CD14-positive monocyte (primary cell): Measurements from ENCODE around the gene PXMP4. TPM values are rescaled to one million over a fixed set of nuclear protein-coding genes. Genes with fewer than 3 reads are reported as not detected.
A peak's percentile ranks its signal among the peaks of the same experiment; 100 is the strongest.

ENCODE experiments used
- DNase-seq, 3 donors: peaks; one replicate each; pipeline ENCODE4 v3.0.0-alpha.2; 2011 to 2022
- H2AFZ ChIP-seq: 2 replicates; pipeline ENCODE4 v1.6.0; 2012; ENCODE audit warnings: mild to moderate bottlenecking, low read depth, low read length, inconsistent platforms; ENCODE audit not compliant: insufficient read depth, poor library complexity, severe bottlenecking
- H3K27ac ChIP-seq, 2 donors: 1 replicate in 1 of 2; 2 replicates in 1 of 2; pipeline ENCODE4 v1.5.1; 2012 to 2013; ENCODE audit warnings: low read length in 2 of 2, control low read depth in 1 of 2, inconsistent platforms in 1 of 2, low read depth in 1 of 2, mild to moderate bottlenecking in 1 of 2
- H3K27me3 ChIP-seq, 2 donors: one replicate each; pipeline versions ENCODE4 v1.6.0 to v1.6.1; 2011 to 2013; ENCODE audit warnings: low read length in 2 of 2; ENCODE audit not compliant: control insufficient read depth in 2 of 2, insufficient read depth in 2 of 2
- H3K36me3 ChIP-seq, 2 donors: replicated peaks in 1 of 2; 1 replicate in 1 of 2; 2 replicates in 1 of 2; pipeline versions ENCODE4 v1.5.1 to v1.6.1; 2012 to 2013; ENCODE audit warnings: low read length in 2 of 2, control low read depth in 1 of 2, inconsistent platforms in 1 of 2, mild to moderate bottlenecking in 1 of 2; ENCODE audit not compliant: insufficient read depth in 2 of 2, control insufficient read depth in 1 of 2
- H3K4me1 ChIP-seq, 2 donors: 1 replicate in 1 of 2; 2 replicates in 1 of 2; pipeline versions ENCODE4 v1.5.1 to v1.6.1; 2012 to 2013; ENCODE audit warnings: low read length in 2 of 2, control low read depth in 1 of 2, inconsistent platforms in 1 of 2, mild to moderate bottlenecking in 1 of 2, moderate library complexity in 1 of 2; ENCODE audit not compliant: insufficient read depth in 2 of 2, control insufficient read depth in 1 of 2
- H3K4me2 ChIP-seq: replicated peaks from 2 replicates; pipeline ENCODE3; 2012; ENCODE audit warnings: low read length, moderate library complexity, mild to moderate bottlenecking; ENCODE audit not compliant: poor library complexity, severe bottlenecking; ENCODE audit errors: extremely low read depth
- H3K4me3 ChIP-seq, 3 experiments: fragments of 200-600 bp in 1 of 3; sonication (generic) in 1 of 3; replicated peaks in 1 of 3; 1 replicate in 2 of 3; 2 replicates in 1 of 3; pipeline ENCODE4 v1.5.1; 2011 to 2013; ENCODE audit warnings: low read length in 3 of 3, mild to moderate bottlenecking in 3 of 3, control low read depth in 2 of 3, low read depth in 2 of 3, inconsistent platforms in 1 of 3, moderate library complexity in 1 of 3
- H3K79me2 ChIP-seq: 2 replicates; pipeline ENCODE4 v1.6.0; 2012; ENCODE audit warnings: mild to moderate bottlenecking, control low read depth, inconsistent platforms, low read length, moderate library complexity; ENCODE audit not compliant: insufficient read depth
- H3K9ac ChIP-seq: 2 replicates; pipeline ENCODE4 v1.6.0; 2017; ENCODE audit warnings: low read length, mild to moderate bottlenecking; ENCODE audit not compliant: insufficient read depth, poor library complexity, severe bottlenecking
- H3K9me3 ChIP-seq, 2 donors: replicated peaks in 1 of 2; 1 replicate in 1 of 2; 2 replicates in 1 of 2; pipeline versions ENCODE4 v1.5.1 to v1.6.1; 2012 to 2013; ENCODE audit warnings: low read length in 2 of 2, control low read depth in 1 of 2; ENCODE audit not compliant: control insufficient read depth in 1 of 2, insufficient read depth in 1 of 2
- H4K20me1 ChIP-seq: 2 replicates; pipeline ENCODE4 v1.6.0; 2012; ENCODE audit warnings: mild to moderate bottlenecking, low read length, control low read depth, moderate library complexity; ENCODE audit not compliant: insufficient read depth
- H3K27ac Mint-ChIP-seq, 7 donors: one replicate each; pipeline ENCODE4 v1.8.0; 2020; ENCODE audit warnings: mild to moderate bottlenecking in 7 of 7, mixed read lengths in 7 of 7, moderate library complexity in 6 of 7, inconsistent platforms in 2 of 7
- H3K27me3 Mint-ChIP-seq, 3 donors: one replicate each; pipeline ENCODE4 v1.8.0; 2021 to 2022; ENCODE audit warnings: low read depth in 3 of 3, mild to moderate bottlenecking in 3 of 3, mixed read lengths in 3 of 3, moderate library complexity in 3 of 3, inconsistent platforms in 1 of 3
- H3K36me3 Mint-ChIP-seq, 2 donors: one replicate each; pipeline ENCODE4 v1.8.0; 2020; ENCODE audit warnings: mixed read lengths in 2 of 2, inconsistent platforms in 1 of 2, mild to moderate bottlenecking in 1 of 2
- H3K4me1 Mint-ChIP-seq: one replicate; pipeline ENCODE4 v1.8.0; 2020; ENCODE audit warnings: mild to moderate bottlenecking, mixed read lengths
- H3K4me3 Mint-ChIP-seq, 2 donors: one replicate each; pipeline ENCODE4 v1.8.0; 2020; ENCODE audit warnings: mild to moderate bottlenecking in 2 of 2, mixed read lengths in 2 of 2, moderate library complexity in 1 of 2
- H3K9me3 Mint-ChIP-seq, 7 donors: one replicate each; pipeline ENCODE4 v1.8.0; 2020 to 2022; ENCODE audit warnings: mixed read lengths in 7 of 7, mild to moderate bottlenecking in 6 of 7, moderate library complexity in 6 of 7, inconsistent platforms in 2 of 7
- WGBS: methylation state at CpG from one replicate; pipeline ENCODE4 v1.1.5; 2013; ENCODE audit warnings: missing lambda C conversion rate; ENCODE audit not compliant: insufficient coverage; 5-methylcytosine and 5-hydroxymethylcytosine counted together
- intact Hi-C, 2 donors: fragments of 100-400 bp; cut with micrococcal nuclease; formaldehyde crosslinking; loops; one replicate each; pipeline versions ENCODE4 v1.15.0 to v1.15.1; 2023
- polyA plus RNA-seq, 3 donors: library from polyadenylated mRNA; depleted of rRNA in 1 of 3; unstranded in 2 of 3; stranded (reverse) in 1 of 3; fragments of 300-500 nt in 2 of 3; fragments of >200 nt in 1 of 3; fragmentation: Illumina TruSeq in 2 of 3; gene quantifications; 1 replicate in 2 of 3; 2 replicates in 1 of 3; pipeline ENCODE4 v1.2.3, GENCODE V29; 2012 to 2021
- TF ChIP-seq, protein P1 (sequence below): fragments of 200-600 bp; IDR thresholded peaks from one replicate; pipeline ENCODE4 v1.8.0; 2022; ENCODE audit warnings: antibody characterized with exemption, mild to moderate bottlenecking

PXMP4 gene
- polyA plus RNA-seq, 3 donors, result 4.9 to 11.4 (median 9.0) TPM

DNA sequence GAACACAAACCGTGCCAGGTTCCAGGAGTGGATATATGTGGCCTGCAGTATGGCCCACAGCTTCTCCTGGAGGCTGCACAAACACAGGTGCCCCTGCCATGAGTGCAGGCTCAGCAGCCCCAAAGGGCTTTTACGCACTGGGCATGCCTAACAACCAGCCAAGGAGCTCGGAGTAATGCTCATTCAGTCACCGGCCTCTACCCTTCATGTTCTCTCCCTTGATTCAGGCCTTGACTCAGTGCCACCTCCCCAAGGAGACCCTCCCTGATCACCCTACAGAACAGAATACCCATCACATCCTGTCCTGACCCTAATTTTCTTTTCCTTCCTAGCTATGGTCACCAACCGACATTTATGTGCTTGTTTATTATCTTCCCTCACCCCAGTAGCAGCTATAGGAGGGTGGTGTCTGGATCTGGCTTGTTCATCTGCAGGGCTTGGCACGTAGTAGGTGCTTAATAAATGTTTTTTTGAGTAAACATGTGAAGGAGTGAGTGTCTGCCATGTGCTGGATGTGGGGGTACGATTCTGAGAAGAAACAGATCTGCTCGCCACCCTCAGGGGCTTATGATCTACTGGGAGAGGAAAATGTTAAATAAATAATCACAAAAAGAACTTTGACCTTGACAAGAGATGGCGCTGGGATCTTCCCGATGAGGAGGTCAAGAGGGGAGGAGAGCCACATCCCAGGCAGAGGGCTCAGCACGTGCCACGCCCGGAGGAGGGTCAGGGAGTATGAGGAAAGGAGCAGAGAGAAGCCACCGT lies 9.2 kb downstream of the PXMP4 start:
- no peaks in the 10 kb centered on the region for H3K9me3 ChIP-seq
- no peaks in the 10 kb centered on the region for H4K20me1 ChIP-seq
- WGBS, result 96% methylated on average over 10 of the region's 14 CpGs
- Mint-ChIP-seq H3K4me1 (no peaks in the 10 kb centered on the region), H3K4me3 (no peak overlapping the region), H3K9me3 (no peaks in the 10 kb centered on the region), H3K27ac (peak overlapping the region in 2 of 7 donors; percentile 22 to 38), H3K27me3 (peaks cover 0 to 2% (median 0%) of the 10 kb centered on the region in 3 donors), H3K36me3 (peaks cover 49 to 69% of the 10 kb centered on the region in 2 donors)
- H3K4me2 ChIP-seq, result no peak overlapping the region
- no peak overlapping the region for H2AFZ ChIP-seq
- no peak overlapping the region for H3K9ac ChIP-seq
- intact Hi-C loops, result no loop called here
- no peaks in the 10 kb centered on the region for H3K79me2 ChIP-seq
- peaks cover 47 to 73% of the 10 kb centered on the region in 2 donors for H3K36me3 ChIP-seq
- DNase-seq, result no peak
- H3K4me3 ChIP-seq, result no peak overlapping the region
- H3K27ac ChIP-seq, result no peak overlapping the region
- H3K4me1 ChIP-seq, result no peaks in the 10 kb centered on the region
- TF ChIP-seq, protein P1, sequence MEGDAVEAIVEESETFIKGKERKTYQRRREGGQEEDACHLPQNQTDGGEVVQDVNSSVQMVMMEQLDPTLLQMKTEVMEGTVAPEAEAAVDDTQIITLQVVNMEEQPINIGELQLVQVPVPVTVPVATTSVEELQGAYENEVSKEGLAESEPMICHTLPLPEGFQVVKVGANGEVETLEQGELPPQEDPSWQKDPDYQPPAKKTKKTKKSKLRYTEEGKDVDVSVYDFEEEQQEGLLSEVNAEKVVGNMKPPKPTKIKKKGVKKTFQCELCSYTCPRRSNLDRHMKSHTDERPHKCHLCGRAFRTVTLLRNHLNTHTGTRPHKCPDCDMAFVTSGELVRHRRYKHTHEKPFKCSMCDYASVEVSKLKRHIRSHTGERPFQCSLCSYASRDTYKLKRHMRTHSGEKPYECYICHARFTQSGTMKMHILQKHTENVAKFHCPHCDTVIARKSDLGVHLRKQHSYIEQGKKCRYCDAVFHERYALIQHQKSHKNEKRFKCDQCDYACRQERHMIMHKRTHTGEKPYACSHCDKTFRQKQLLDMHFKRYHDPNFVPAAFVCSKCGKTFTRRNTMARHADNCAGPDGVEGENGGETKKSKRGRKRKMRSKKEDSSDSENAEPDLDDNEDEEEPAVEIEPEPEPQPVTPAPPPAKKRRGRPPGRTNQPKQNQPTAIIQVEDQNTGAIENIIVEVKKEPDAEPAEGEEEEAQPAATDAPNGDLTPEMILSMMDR, result no peak
- no peaks in the 10 kb centered on the region for H3K27me3 ChIP-seq

- Mint-ChIP-seq H3K4me1 (no peaks in the 10 kb centered on the region), H3K9me3 (peaks cover 0 to under 1% (median 0%) of the 10 kb centered on the region in 7 donors), H3K36me3 (peaks cover 49 to 74% of the 10 kb centered on the region in 2 donors), H3K27ac (no peak overlapping the region), H3K27me3 (peaks cover 0 to 2% (median 0%) of the 10 kb centered on the region in 3 donors), H3K4me3 (no peak overlapping the region)
- Histone ChIP-seq H3K9me3 (no peaks in the 10 kb centered on the region), H3K36me3 (peaks cover 47 to 77% of the 10 kb centered on the region in 2 donors), H3K4me1 (no peaks in the 10 kb centered on the region), H2AFZ (no peak overlapping the region), H3K4me2 (no peak overlapping the region), H3K79me2 (no peaks in the 10 kb centered on the region), H3K27ac (no peak overlapping the region), H3K27me3 (no peaks in the 10 kb centered on the region), H3K9ac (no peak overlapping the region), H3K4me3 (no peak overlapping the region), H4K20me1 (no peaks in the 10 kb centered on the region)
- TF ChIP-seq, protein P1, result no peak
- intact Hi-C loops, result no loop called here
- DNase-seq, result no peak
- WGBS, result 96% methylated on average over 10 of the region's 16 CpGs
Observed at GRCh38 chr20:33709905-33710541, 10.1 kb downstream of the PXMP4 start.
